Renal pelvis (tissue), 12 donors: ENCODE measurements around the gene PUS7. TPM values are rescaled to one million over a fixed set of nuclear protein-coding genes. Genes with fewer than 3 reads are reported as not detected.
A peak's percentile ranks its signal among the peaks of the same experiment; 100 is the strongest.
"Not testable (repeated sequence)": the region's sequence is repeated elsewhere in the genome, so short reads cannot be mapped to it uniquely, and the experiment has no call there.

ENCODE experiments used
- DNase-seq: peaks from one replicate; pipeline ENCODE4 v3.0.0-alpha.2; 2013
- long read RNA-seq, 16 experiments: transcript quantifications; one replicate each; lab custom pipeline, GENCODE V29; 2026
- polyA plus RNA-seq, 3 donors: library from polyadenylated mRNA; unstranded; fragments of 120-200 nt; gene quantifications; one replicate each; pipeline ENCODE4 v1.2.1, GENCODE V29; 2013; ENCODE audit not compliant: insufficient read length in 3 of 3

The PUS7 gene
- polyA plus RNA-seq, result 10 to 100 TPM; 16.5 to 26.0 (median 20.9) TPM
- long read RNA-seq, donor 1, result 0 reads
- long read RNA-seq, donor 2, partial matches to known transcripts, result 0 of 1 reads
- long read RNA-seq, donor 2, other reads (novel, unspliced or antisense), result 0 of 1 reads
- long read RNA-seq, donor 3, partial matches to known transcripts, result 0 of 2 reads
- long read RNA-seq, donor 3, other reads (novel, unspliced or antisense), result 0 of 2 reads
- long read RNA-seq, donor 4, partial matches to known transcripts, result 0 of 1 reads
- long read RNA-seq, donor 4, other reads (novel, unspliced or antisense), result 0 of 1 reads
- long read RNA-seq, donor 5, result 0 reads
- long read RNA-seq, donor 6, partial matches to known transcripts, result 0 of 3 reads
- long read RNA-seq, donor 6, other reads (novel, unspliced or antisense), result 0 of 3 reads
- long read RNA-seq, donor 7, partial matches to known transcripts, result 0 of 2 reads
- long read RNA-seq, donor 7, other reads (novel, unspliced or antisense), result 0 of 2 reads
- long read RNA-seq, donor 8, partial matches to known transcripts, result 8 of 8 reads
- long read RNA-seq, donor 8, other reads (novel, unspliced or antisense), result 0 of 8 reads
- long read RNA-seq, donor 9, partial matches to known transcripts, result 0 of 4 reads
- long read RNA-seq, donor 9, other reads (novel, unspliced or antisense), result 0 of 4 reads
- long read RNA-seq, donor 10, result 0 reads
- long read RNA-seq, donor 11, partial matches to known transcripts, result 0 of 1 reads
- long read RNA-seq, donor 11, other reads (novel, unspliced or antisense), result 0 of 1 reads
- long read RNA-seq, donor 12, partial matches to known transcripts, result 0 of 3 reads
- long read RNA-seq, donor 12, other reads (novel, unspliced or antisense), result 0 of 3 reads
- long read RNA-seq, donor 13, partial matches to known transcripts, result 0 of 1 reads
- long read RNA-seq, donor 13, other reads (novel, unspliced or antisense), result 0 of 1 reads
- long read RNA-seq, donor 14, result 0 reads
- long read RNA-seq, donor 15, partial matches to known transcripts, result 0 of 1 reads
- long read RNA-seq, donor 15, other reads (novel, unspliced or antisense), result 0 of 1 reads
- long read RNA-seq, donor 16, partial matches to known transcripts, result 0 of 1 reads
- long read RNA-seq, donor 16, other reads (novel, unspliced or antisense), result 0 of 1 reads

- DNase-seq, result peak; percentile 90
These were observed at the start of gene PUS7 for GRCh38 chr7:105521717-105522463. TSS of gene PUS7 (minus strand) at chr7:105522271. CDS start at chr7:105508512, 13,759 bp downstream.

- DNase-seq, result no peak
These were observed 45.8 kb upstream of the PUS7 start for GRCh38 chr7:105567821-105568220.

- DNase-seq, result no peak
These were observed 45.0 kb upstream of the PUS7 start for GRCh38 chr7:105567024-105567423.

- no peak for DNase-seq
These were observed 43.1 kb upstream of the PUS7 start for GRCh38 chr7:105565190-105565589.

- no peak for DNase-seq
These were observed 37.9 kb upstream of the PUS7 start for GRCh38 chr7:105559926-105560325.

- DNase-seq, result no peak
These were observed 16.3 kb upstream of the PUS7 start for GRCh38 chr7:105538339-105538738.

GRCh38 chr7:105532709-105533460 lies 10.8 kb upstream of the PUS7 start:
- no peak for DNase-seq

- peak; percentile 90 for DNase-seq
These were observed 10.0 kb upstream of the PUS7 start, which contains the start of gene RINT1 for GRCh38 chr7:105531792-105532671. TSS of gene RINT1 (plus strand) at chr7:105532201. CDS start at chr7:105532316, 115 bp downstream.

- DNase-seq, result no peak
These were observed 8.5 kb upstream of the PUS7 start for GRCh38 chr7:105530546-105530945.

GRCh38 chr7:105530126-105530525 lies 8.1 kb upstream of the PUS7 start:
- no peak for DNase-seq

- not testable (repeated sequence) for DNase-seq
These were observed 5.7 kb upstream of the PUS7 start for GRCh38 chr7:105527737-105528136.

- no peak for DNase-seq
These were observed 2.8 kb upstream of the PUS7 start for GRCh38 chr7:105524840-105525239.

GRCh38 chr7:105524423-105524822 lies 2.4 kb upstream of the PUS7 start:
- not testable (repeated sequence) for DNase-seq

GRCh38 chr7:105521027-105521716 lies 899 bp downstream of the PUS7 start:
- DNase-seq, result peak; percentile 65

- not testable (repeated sequence) for DNase-seq
These were observed 1.5 kb downstream of the PUS7 start for GRCh38 chr7:105520620-105521019.

GRCh38 chr7:105519353-105519752 lies 2.7 kb downstream of the PUS7 start:
- DNase-seq, result no peak

- DNase-seq, result not testable (repeated sequence)
These were observed 6.5 kb downstream of the PUS7 start for GRCh38 chr7:105515610-105516009.

- DNase-seq, result no peak
These were observed 9.0 kb downstream of the PUS7 start for GRCh38 chr7:105512926-105513526.
